HG03520 (cell line): ENCODE results near the gene CIT.
A peak's percentile ranks its signal among the peaks of the same experiment; 100 is the strongest.

Experiments used
- ATAC-seq: cut with Tn5 transposase; IDR thresholded peaks from one replicate; pipeline ENCODE4 v1.9.1; 2021; ENCODE audit warnings: mild to moderate bottlenecking, moderate library complexity; ENCODE audit not compliant: unreplicated experiment

Gene CIT

GRCh38 chr12:119681728-119682638, 195.1 kb downstream of the CIT start:
- no peak for ATAC-seq

GRCh38 chr12:119681111-119681510, 196.0 kb downstream of the CIT start:
- ATAC-seq: no peak

GRCh38 chr12:119679490-119679889, 197.6 kb downstream of the CIT start:
- no peak for ATAC-seq

- ATAC-seq: no peak
Observed at GRCh38 chr12:119679081-119679480, 198.0 kb downstream of the CIT start.

GRCh38 chr12:119678459-119678858, 198.7 kb downstream of the CIT start:
- ATAC-seq: no peak

DNA sequence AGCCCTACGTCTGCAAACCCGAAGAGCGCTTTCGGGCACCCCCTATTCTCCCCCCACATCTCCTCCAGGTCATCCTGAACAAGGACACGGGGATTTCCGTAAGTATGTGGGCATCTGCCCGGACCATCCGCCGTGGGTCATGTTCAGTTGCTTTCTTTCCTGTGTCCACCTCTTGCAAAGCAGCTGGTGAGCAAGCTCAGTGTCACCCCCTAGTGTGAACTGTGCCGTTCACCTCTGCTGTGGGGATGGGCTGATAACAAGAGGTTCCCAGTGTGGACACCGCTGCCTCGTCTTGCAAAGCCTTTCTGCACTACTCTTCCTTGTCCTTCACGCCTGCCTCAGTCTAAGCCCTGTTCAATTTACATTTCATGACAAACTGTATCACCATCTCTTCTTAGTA, 200.5 kb downstream of the CIT start:
- no peak for ATAC-seq

GRCh38 chr12:119676022-119676421, 201.1 kb downstream of the CIT start:
- ATAC-seq: no peak

- ATAC-seq: no peak
Observed at GRCh38 chr12:119674560-119674959, 202.6 kb downstream of the CIT start.

GRCh38 chr12:119673634-119674033, 203.5 kb downstream of the CIT start:
- ATAC-seq: no peak

DNA sequence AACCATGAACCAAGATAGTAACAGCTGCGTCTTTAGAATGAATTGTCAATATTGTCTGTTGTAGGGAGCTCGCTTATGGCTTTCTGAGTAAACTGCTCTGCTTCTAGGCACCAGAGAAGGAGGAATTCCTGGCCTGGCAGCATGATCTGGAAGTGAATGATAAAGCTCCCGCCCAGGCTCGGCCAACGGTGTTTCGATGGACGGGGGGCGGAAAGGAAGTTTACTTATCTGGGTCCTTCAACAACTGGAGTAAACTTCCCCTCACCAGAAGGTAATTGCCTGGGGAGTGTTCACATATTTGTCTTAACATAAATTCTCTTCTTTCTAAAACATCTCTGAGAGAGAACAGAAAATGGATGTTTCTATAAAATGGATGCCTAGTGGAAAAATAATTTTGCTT, 204.9 kb downstream of the CIT start:
- no peak for ATAC-seq

DNA sequence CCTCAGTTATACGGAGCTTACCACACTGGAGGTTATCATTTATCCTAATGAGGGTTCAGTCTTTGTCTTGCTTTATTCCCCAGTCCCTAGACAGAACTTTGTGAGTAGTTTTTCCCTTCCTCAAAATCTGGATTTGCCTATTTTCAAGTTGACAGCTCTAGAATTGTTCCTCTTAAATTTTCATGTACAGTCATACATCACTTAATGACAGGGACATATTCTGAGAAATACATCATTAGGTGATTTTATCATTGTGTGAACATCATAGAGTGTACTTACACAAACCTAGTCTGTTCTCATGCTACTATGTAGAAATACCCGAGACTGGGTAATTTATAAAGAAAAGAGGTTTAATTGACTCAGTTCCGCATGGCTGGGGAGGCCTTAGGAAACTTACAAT, 206.1 kb downstream of the CIT start:
- ATAC-seq: no peak

DNA sequence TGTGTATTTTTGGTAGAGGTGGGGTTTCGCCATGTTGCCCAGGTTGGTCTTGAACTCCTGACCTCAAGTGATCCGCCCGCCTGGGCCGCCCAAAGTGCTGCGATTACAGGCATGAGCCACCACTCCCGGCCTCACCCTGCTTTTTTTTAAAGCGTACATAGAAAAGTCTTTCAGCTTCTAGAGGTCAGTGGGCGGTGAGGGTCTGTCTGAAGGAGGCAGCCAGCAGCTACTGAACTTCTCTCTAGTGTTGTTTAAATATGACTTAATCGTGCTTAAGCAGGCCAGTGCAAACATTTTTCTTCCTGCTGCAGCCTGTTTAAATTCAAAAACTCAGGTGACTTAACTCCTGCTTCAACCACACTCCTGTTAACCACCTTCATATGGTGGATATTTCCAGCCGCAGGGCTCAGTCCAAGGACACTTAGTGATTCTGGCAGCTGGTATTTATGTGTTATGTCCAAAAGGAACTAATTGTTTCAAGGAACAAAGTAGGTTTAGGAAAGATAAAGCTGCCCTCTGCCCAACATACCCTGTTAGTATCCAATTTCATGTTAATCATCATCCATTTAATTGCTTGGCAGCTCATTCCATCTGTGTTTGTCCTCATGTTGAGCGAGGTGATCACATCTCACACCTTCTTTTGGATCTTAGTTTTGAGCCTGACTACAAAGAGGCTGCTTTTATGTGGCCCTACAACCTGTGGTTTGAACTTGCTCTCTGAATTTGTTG, 207.2 kb downstream of the CIT start:
- no peak for ATAC-seq

GRCh38 chr12:119668324-119668841, 208.7 kb downstream of the CIT start:
- ATAC-seq: no peak

- ATAC-seq: peak; percentile 86
Observed at GRCh38 chr12:119667577-119668323, 209.4 kb downstream of the CIT start, which contains the start of gene PRKAB1. TSS of gene PRKAB1 (plus strand) at chr12:119668133. CDS start at chr12:119668245, 112 bp downstream.

- no peak for ATAC-seq
Observed at GRCh38 chr12:119666900-119667576, 210.1 kb downstream of the CIT start.

GRCh38 chr12:119666226-119666795, 210.8 kb downstream of the CIT start:
- no peak for ATAC-seq

DNA sequence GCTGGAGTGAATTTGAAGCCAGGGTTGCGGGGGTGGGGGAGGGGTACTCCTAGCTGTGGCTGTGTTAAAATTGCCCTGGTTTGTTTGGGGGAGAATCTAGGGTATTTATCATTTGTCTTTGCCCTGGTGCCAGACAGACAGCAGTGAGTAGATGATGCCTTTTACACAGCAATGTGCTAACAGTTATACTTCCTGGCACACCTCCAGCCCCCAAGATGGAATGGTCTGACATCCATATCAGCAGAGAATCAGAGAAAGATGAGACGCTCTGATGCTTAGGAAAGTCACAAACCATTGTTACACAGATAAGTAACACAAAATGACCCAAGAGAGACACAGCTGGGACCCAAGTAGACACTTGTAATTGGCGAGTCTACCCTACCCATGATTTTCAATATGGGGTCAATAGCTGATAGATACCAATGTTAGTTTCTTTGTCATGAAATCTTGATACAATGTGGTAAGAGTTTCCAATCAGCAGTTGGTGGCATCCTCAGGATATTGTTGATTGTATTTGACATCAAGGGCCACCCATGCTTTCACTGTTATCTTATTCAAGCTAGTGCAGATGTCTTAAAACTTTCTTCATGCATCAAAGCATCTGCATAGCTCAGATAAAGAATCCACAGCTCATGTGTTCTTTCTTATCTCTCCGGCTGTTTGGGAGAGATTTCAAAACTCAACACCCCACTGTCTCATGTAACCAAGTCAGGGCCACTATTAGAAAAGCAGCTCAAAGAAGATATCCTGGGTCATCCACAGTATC, 211.8 kb downstream of the CIT start:
- no peak for ATAC-seq

- no peak for ATAC-seq
Observed at GRCh38 chr12:119664642-119665041, 212.5 kb downstream of the CIT start.

DNA sequence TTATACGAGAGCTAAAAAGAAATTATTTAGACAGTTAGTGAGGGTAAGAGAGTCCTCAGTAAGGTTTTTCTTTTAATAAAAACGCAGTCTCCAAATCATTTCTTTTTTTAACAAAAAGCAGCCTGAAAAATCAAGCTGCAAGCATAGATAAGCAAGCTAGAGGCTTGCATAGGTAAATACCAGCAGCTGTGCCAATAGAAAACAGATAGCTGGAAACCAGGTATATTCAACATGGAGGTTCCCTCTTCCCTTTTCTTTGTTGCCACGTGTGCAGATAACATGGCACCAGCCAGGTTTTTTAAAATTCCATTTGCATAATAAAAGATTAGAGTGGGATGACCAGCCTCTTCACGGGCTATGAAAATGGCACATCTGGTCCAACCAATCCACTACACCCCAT, 215.2 kb downstream of the CIT start:
- ATAC-seq: no peak
